Measurements from ENCODE around the gene MCF2. TPM values are rescaled to one million over a fixed set of nuclear protein-coding genes. Genes with fewer than 3 reads are reported as not detected.

Gene MCF2
- total RNA-seq, 4 donors from 2014 or later: 0.69 TPM; not detected in 3

DNA sequence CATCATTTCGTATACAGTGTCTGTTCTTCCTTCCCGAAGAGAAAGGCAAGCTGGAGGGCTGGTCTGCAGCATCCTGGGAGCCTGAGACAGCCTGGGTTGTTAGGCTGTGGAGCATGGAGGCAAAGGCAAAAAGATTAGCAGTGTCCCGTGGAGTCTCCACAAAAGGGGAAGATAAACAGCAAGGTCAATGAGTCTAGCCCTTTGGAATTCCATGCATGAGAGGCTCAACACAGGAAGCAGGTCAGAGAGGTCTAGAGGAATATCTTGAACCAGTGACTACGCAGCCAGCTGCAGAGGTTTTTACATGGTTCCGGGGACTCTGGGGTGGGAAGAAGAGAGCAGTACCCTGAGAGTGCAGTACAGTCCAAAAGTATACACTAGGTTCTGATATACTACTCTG, 12.2 kb upstream of the MCF2 start:
- no peak for TF ChIP-seq POLR2A (IDR thresholded peaks at IDR 0.05)
- TF ChIP-seq, protein P1, sequence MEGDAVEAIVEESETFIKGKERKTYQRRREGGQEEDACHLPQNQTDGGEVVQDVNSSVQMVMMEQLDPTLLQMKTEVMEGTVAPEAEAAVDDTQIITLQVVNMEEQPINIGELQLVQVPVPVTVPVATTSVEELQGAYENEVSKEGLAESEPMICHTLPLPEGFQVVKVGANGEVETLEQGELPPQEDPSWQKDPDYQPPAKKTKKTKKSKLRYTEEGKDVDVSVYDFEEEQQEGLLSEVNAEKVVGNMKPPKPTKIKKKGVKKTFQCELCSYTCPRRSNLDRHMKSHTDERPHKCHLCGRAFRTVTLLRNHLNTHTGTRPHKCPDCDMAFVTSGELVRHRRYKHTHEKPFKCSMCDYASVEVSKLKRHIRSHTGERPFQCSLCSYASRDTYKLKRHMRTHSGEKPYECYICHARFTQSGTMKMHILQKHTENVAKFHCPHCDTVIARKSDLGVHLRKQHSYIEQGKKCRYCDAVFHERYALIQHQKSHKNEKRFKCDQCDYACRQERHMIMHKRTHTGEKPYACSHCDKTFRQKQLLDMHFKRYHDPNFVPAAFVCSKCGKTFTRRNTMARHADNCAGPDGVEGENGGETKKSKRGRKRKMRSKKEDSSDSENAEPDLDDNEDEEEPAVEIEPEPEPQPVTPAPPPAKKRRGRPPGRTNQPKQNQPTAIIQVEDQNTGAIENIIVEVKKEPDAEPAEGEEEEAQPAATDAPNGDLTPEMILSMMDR (IDR thresholded peaks at IDR 0.05): no peak
- Histone ChIP-seq H3K4me1 (no peaks in the 10 kb centered on the region), H3K36me3 (no peaks in the 10 kb centered on the region), H3K9me3 (no peaks in the 10 kb centered on the region), H3K4me3 (no peak overlapping the region), H3K27me3 (no peaks in the 10 kb centered on the region), H3K27ac (no peak overlapping the region)
- no peak for DNase-seq
- intact Hi-C loops (cut with DNase I; ENCODE audit: low total_unique reads): no loop called here

DNA sequence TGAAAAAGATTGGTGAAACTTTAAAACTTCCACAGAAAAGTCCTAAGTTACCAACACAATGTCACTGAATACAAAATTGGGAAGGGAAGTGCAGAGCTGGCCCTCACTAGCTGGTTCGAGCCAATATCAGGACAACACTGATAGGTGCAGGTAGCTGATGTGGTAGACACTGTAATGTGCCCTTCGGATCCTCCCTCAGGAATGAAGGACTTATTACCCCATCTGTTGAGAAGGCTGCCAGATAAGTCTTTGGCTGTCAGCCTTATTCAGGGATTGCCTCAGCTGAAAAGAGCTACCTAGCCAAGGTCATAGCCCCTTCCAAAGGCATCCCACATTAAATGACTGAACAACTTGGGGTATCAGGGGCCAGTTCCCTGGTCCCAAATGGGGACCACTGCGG, 5.3 kb downstream of the MCF2 start:
- Histone ChIP-seq H3K27me3 (no peaks in the 10 kb centered on the region), H3K4me3 (no peak overlapping the region), H3K36me3 (no peaks in the 10 kb centered on the region), H3K9me3 (no peaks in the 10 kb centered on the region), H3K27ac (no peak overlapping the region), H3K4me1 (no peaks in the 10 kb centered on the region)
- TF ChIP-seq, protein P1 (IDR thresholded peaks at IDR 0.05): no peak
- no peak for TF ChIP-seq POLR2A (IDR thresholded peaks at IDR 0.05)
- DNase-seq: no peak
- intact Hi-C loops (cut with DNase I; ENCODE audit: low total_unique reads): no loop called here

DNA sequence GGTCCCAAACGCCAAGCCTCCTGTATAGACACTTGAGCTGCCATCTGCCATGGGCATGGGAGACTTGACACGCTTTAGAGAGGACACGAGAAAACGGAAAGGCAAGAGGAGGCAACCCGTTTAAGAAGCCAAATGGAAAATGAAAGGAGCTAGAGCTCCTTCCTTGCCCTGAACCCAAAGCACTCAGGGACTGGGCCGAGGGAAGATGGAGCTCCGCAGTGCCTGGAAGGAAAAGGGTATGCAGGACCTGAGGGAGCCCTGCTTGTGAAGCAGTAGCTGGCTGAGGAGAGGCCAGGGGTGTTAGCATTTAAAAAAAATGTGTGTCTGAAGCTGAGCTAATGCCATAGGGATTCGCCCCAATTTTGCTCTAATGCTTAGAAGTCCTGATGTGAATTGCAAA, 15.1 kb downstream of the MCF2 start:
- TF ChIP-seq POLR2A (IDR thresholded peaks at IDR 0.05): no peak
- TF ChIP-seq, protein P1 (IDR thresholded peaks at IDR 0.05): no peak
- intact Hi-C loops (cut with DNase I; ENCODE audit: low total_unique reads): no loop called here
- Histone ChIP-seq H3K9me3 (no peaks in the 10 kb centered on the region), H3K36me3 (peaks cover 0 to 3% of the 10 kb centered on the region in 2 donors), H3K4me1 (no peaks in the 10 kb centered on the region), H3K27me3 (peaks cover 0 to 9% of the 10 kb centered on the region in 2 donors), H3K4me3 (peak overlapping the region in 1 of 2 donors; percentile 24), H3K27ac (no peak overlapping the region)
- DNase-seq: no peak

DNA sequence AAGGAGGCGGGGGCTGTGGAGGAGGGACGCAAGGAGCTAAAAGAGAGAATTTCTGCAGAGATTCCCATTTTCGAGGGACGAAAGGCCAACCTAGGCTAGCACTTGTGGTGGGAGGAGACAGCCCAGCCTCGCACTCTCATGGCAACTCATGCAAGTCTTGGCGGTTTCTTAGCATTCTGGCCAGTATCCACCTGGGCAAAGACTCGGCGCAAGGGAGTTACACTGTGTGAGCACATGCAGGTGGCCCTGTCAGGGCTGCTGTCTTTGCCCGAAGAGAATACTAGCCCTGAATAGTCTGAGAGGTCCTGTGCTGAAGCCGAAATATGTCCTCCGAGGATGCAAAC, 15.5 kb downstream of the MCF2 start:
- TF ChIP-seq POLR2A (IDR thresholded peaks at IDR 0.05): no peak
- TF ChIP-seq, protein P1 (IDR thresholded peaks at IDR 0.05): no peak
- H3K4me3 ChIP-seq: peak overlapping the region in 1 of 2 donors; percentile 24
- intact Hi-C loops (cut with DNase I; ENCODE audit: low total_unique reads): no loop called here

DNA sequence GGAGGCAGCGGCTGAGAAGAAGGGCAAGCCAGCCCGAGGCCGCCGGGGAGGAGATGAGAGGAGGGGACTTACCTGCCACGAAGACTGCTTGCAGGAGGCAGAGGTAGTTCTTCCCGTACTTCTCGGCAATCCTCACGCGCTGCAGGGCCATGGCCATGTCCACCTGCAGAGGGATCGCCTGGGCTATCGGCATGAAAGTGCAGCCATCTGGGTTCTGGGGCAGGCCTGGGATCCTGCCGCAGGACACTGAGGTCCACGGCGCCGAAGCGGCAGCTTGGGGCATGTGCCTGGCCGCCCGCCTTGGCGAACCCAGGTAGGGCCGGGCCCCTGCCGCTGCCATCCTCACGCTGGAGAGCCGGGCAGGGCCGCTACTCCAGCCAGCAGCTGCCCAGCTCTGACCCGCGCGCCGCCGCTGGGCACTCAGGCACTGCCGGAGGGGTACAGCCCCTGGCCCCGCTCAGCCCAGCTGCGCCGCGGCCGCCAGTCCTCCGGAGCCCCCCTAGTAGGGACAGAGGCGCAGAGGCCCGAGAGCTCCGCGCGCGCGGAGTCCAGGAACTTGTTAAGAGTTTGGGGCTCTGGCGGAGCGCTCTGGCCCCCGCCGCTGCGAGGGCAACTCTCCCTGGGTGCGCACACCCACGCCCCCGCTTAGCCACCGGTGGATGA, 16.0 kb downstream of the MCF2 start:
- no peaks in the 10 kb centered on the region for H3K4me1 ChIP-seq
- H3K27ac ChIP-seq: no peak overlapping the region
- H3K36me3 ChIP-seq: peaks cover 0 to 3% of the 10 kb centered on the region in 2 donors
- H3K9me3 ChIP-seq: no peaks in the 10 kb centered on the region
- no peak for TF ChIP-seq POLR2A (IDR thresholded peaks at IDR 0.05)
- TF ChIP-seq, protein P1 (IDR thresholded peaks at IDR 0.05): no peak
- no peak for DNase-seq
- H3K4me3 ChIP-seq: peak overlapping the region in 1 of 2 donors; percentile 24
- H3K27me3 ChIP-seq: peaks cover 0 to 9% of the 10 kb centered on the region in 2 donors
- intact Hi-C loops (cut with DNase I; ENCODE audit: low total_unique reads): no loop called here

More for the DNA sequence above, 15.5 kb downstream of the MCF2 start:
- Histone ChIP-seq H3K36me3 (peaks cover 0 to 3% of the 10 kb centered on the region in 2 donors), H3K9me3 (no peaks in the 10 kb centered on the region), H3K27me3 (peaks cover 0 to 9% of the 10 kb centered on the region in 2 donors), H3K27ac (no peak overlapping the region), H3K4me1 (no peaks in the 10 kb centered on the region)
- DNase-seq: no peak

All from uterus (tissue), 4 donors.